Measurements from ENCODE around the gene SOX12.
"Not testable (repeated sequence)": the region's sequence is repeated elsewhere in the genome, so short reads cannot be mapped to it uniquely, and the experiment has no call there.

SOX12 gene

GRCh38 chr20:328975-329695 lies 3.8 kb downstream of the SOX12 start:
- no peak for DNase-seq

GRCh38 chr20:329851-330232 lies 4.5 kb downstream of the SOX12 start:
- no peak for DNase-seq

- peak; percentile 31 for DNase-seq
Measured at GRCh38 chr20:330233-331149, 5.1 kb downstream of the SOX12 start.

DNA sequence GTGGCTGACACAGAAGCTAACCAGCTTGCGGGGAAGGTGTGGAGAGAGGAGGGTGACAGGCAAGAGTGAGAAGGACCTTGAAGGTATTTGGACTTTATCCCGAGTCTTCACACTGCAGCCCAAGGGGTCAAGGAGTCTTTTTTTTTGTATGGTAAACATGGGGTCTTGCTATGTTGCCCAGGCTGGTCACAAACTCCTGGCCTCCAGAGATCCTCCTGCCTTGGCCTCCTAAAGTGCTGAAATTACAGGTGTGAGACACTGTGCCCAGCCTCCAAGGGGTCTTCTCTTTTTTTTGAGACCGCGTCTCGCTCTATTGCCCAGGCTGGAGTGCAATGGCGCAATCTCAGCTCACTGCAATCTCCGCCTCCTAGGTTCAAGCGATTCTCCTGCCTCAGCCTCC lies 9.2 kb downstream of the SOX12 start:
- DNase-seq = no peak

GRCh38 chr20:336040-336439 lies 10.7 kb downstream of the SOX12 start:
- not testable (repeated sequence) for DNase-seq

- no peak for DNase-seq
Measured at GRCh38 chr20:341682-342081, 16.3 kb downstream of the SOX12 start.

DNA sequence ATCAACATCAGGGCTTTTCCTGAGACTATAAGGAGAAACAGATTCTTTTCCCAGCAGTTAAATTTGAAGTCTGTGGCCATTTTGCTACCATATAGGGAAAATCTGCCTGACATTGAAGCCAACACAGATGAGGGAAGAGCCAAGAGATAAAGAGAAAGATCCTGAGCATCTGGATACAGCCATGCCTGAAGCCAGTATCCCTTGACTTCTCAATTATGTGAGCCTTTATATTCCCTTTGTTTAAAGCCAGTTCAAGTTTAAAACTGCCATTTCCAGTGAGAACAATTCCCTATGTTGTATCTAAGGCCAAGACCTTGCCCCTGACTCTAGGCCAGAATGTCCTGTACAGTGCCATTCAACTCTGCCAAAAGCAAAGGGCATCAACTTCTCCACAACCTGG lies 17.8 kb downstream of the SOX12 start:
- no peak for DNase-seq

DNA sequence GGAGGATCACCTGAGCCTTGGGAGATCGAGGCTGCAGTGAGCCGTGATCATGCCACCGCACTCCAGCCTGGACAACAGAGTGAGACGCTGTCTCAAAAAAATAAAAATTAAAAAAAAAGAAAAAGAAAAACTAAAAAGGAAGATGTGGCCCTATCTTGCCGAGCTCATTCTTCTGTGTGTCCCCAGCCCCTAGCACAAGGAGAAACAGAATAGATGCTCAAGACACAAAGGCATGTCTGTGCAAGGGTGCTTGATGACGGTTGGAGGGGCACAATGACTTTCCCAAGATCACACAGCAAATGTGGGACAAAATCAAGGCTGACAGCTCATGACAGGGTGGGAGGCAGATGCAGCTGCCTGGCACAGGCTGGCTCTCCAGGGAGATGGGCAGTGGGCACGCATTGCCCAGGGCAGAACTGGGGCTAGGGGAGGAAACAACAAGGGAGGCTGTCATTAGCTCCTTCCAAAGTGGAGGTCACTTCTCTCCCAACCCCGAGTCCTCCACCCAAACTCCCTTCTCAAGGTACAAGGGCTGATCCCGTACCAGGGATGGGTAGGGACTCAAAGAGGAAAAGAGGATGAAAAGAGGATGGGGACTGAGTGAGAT lies 20.8 kb downstream of the SOX12 start:
- no peak for DNase-seq

- DNase-seq = peak; percentile 64
Measured at GRCh38 chr20:346640-347316, 21.4 kb downstream of the SOX12 start, which contains the start of gene NRSN2. Gene NRSN2, plus strand, starts transcription at chr20:347111. Its CDS starts 2,533 bp downstream, at chr20:349644.

DNA sequence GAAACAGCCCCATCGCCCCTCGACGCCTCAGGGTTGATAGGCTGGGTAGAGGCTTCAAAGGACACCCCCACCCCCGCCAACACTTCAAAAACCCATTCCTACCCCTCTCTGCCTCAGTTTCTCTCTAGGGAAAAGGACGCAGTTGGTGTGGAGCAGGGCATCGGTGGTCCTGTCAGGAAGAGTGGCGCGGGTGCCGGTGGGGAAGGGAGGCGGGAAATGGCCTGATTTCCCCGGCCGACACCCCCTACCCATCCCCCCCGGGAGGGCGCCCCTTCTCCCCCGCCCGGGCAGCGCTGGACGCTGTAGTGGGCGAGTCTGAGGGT lies 21.9 kb downstream of the SOX12 start:
- no peak for DNase-seq

- peak; percentile 86 for DNase-seq
Measured at GRCh38 chr20:347640-348484, 22.5 kb downstream of the SOX12 start.

GRCh38 chr20:348972-349841 lies 23.9 kb downstream of the SOX12 start:
- DNase-seq = no peak

- peak; percentile 10 for DNase-seq
Measured at GRCh38 chr20:353166-353565, 27.8 kb downstream of the SOX12 start.

- peak; percentile 71 for DNase-seq
Measured at GRCh38 chr20:354298-354977, 29.1 kb downstream of the SOX12 start.

- not testable (repeated sequence) for DNase-seq
Measured at GRCh38 chr20:356154-356553, 30.8 kb downstream of the SOX12 start.

DNA sequence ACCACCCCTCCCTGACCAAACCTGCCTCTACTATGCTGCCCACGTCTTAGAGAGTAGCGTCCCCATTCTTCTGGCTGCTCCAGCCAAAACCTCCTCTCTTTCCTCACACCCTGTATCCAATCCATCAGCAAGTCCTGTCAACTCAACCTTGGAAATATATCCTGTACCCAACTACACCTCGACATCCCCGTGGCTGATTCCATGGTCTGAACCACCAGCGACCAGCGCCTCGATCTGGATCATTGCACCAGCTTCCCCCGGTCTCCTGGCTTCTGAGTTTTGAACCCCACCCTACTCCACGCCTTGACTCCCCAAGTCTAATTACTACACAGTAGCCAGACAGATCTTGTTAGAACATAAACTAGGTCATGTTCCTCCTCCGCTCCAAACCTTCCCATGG lies 31.4 kb downstream of the SOX12 start:
- DNase-seq = no peak

- DNase-seq = no peak
Measured at GRCh38 chr20:358891-359555, 33.7 kb downstream of the SOX12 start.

GRCh38 chr20:361561-361960 lies 36.2 kb downstream of the SOX12 start:
- no peak for DNase-seq

GRCh38 chr20:362271-363254 lies 37.2 kb downstream of the SOX12 start:
- peak; percentile 90 for DNase-seq

Measured in NCI-H1694 treated with DMSO at 0.1 percent for 48 hours (cell line).